ENCODE data around the gene PTPRCAP. TPM values are rescaled to one million over a fixed set of nuclear protein-coding genes. Genes with fewer than 3 reads are reported as not detected.

PTPRCAP gene
- total and polyA plus RNA-seq, 9 of the 15 experiments (the other 6 are each of a cell fraction or from before 2014, with no cell fraction given) = 0.22 to 2.0 (median 1.1) TPM; not detected in 4

GRCh38 chr11:67482827-67483798 is 45.6 kb upstream of the PTPRCAP start, which contains the start of gene AIP (continued):
- TF ChIP-seq NCOA1 (IDR thresholded peaks at IDR 0.05; ENCODE audit: low read depth) = no peak
- TF ChIP-seq CTBP1 (IDR thresholded peaks at IDR 0.05; ENCODE audit: borderline replicate concordance) = peak; percentile 65; the same call in 1 of the 2 replicates
- 0 out of 2 replicates have a peak, but pooled peaks have one; percentile 37 for TF ChIP-seq SMARCA4 (IDR thresholded peaks at IDR 0.05)
- TF ChIP-seq ASH1L (IDR thresholded peaks at IDR 0.05; ENCODE audit: borderline replicate concordance, low read depth, partially characterized antibody) = peak; percentile 71
- peak; percentile 99 for TF ChIP-seq ATF6 (CRISPR knock-in tag; IDR thresholded peaks at IDR 0.05)
- peak; percentile 99 for TF ChIP-seq NRF1 (conservative IDR thresholded peaks at IDR 0.05 in 1 of 2, IDR thresholded peaks at IDR 0.05 in 1 of 2)
- peak; percentile 90 for TF ChIP-seq CREB3L1 (IDR thresholded peaks at IDR 0.05; ENCODE audit: borderline replicate concordance, low read depth)
- peak; percentile 72 for TF ChIP-seq CHD2 (IDR thresholded peaks at IDR 0.05; ENCODE audit: low read depth, low read length)
- TF ChIP-seq ZNF263 (CRISPR knock-in tag; IDR thresholded peaks at IDR 0.05; ENCODE audit: borderline replicate concordance) = peak; percentile 94
- peak; percentile 65; the same call in 1 of the 2 replicates for TF ChIP-seq MTA3 (IDR thresholded peaks at IDR 0.05; ENCODE audit: borderline replicate concordance)
- peak; percentile 81 for TF ChIP-seq VEZF1 (CRISPR knock-in tag; IDR thresholded peaks at IDR 0.05)
- no peak for TF ChIP-seq ARID3A (IDR thresholded peaks at IDR 0.05; ENCODE audit: borderline replicate concordance, low read depth, low read length)
- no peak for TF ChIP-seq SLC30A9 (CRISPR knock-in tag; IDR thresholded peaks at IDR 0.05)
- TF ChIP-seq CXXC5 (CRISPR knock-in tag; IDR thresholded peaks at IDR 0.05) = peak; percentile 85
- no peak for TF ChIP-seq PHTF2 (CRISPR knock-in tag; IDR thresholded peaks at IDR 0.05)
- peak in 1 of 2 experiments; percentile 97; a peak in 2 of 4 replicates for TF ChIP-seq MLX (CRISPR knock-in tag; conservative IDR thresholded peaks at IDR 0.05)
- TF ChIP-seq ELF1 (tag; IDR thresholded peaks at IDR 0.05) = peak; percentile 91
- TF ChIP-seq ZBTB1 (CRISPR knock-in tag; IDR thresholded peaks at IDR 0.05; ENCODE audit: borderline replicate concordance, low read depth) = peak; percentile 87; the same call in 1 of the 2 replicates
